Liver (tissue), 9 donors: ENCODE results near the gene BRIX1. TPM values are rescaled to one million over a fixed set of nuclear protein-coding genes. Genes with fewer than 3 reads are reported as not detected.

ENCODE experiments used
- DNase-seq: peaks from one replicate; pipeline ENCODE4 v3.0.0-alpha.2; 2017; ENCODE audit warnings: low spot score
- H3K27ac ChIP-seq, 2 donors: one replicate each; pipeline ENCODE4 v1.7.0; 2013; ENCODE audit warnings: inconsistent platforms in 2 of 2, low read length in 2 of 2, control low read depth in 1 of 2, low read depth in 1 of 2, mild to moderate bottlenecking in 1 of 2
- H3K27me3 ChIP-seq, 4 donors: one replicate each; pipeline versions ENCODE4 v1.6.1 to v1.7.0; 2013; ENCODE audit warnings: low read length in 3 of 4, inconsistent platforms in 1 of 4, mild to moderate bottlenecking in 1 of 4, moderate library complexity in 1 of 4; ENCODE audit not compliant: control insufficient read depth in 4 of 4, insufficient read depth in 4 of 4
- H3K36me3 ChIP-seq, 4 donors: one replicate each; pipeline versions ENCODE4 v1.6.1 to v1.7.0; 2013; ENCODE audit warnings: low read length in 3 of 4, mild to moderate bottlenecking in 3 of 4, low read depth in 1 of 4, moderate library complexity in 1 of 4; ENCODE audit not compliant: control insufficient read depth in 4 of 4, insufficient read depth in 3 of 4
- H3K4me1 ChIP-seq, 4 donors: one replicate each; pipeline versions ENCODE4 v1.6.1 to v1.7.0; 2013; ENCODE audit warnings: low read length in 3 of 4, mild to moderate bottlenecking in 3 of 4, moderate library complexity in 1 of 4; ENCODE audit not compliant: control insufficient read depth in 4 of 4, insufficient read depth in 4 of 4
- H3K4me3 ChIP-seq, 3 donors: one replicate each; pipeline versions ENCODE4 v1.6.1 to v1.7.0; 2013; ENCODE audit warnings: low read length in 3 of 3, control low read depth in 1 of 3, low read depth in 1 of 3, mild to moderate bottlenecking in 1 of 3
- H3K9ac ChIP-seq, 2 donors: one replicate each; pipeline ENCODE4 v1.7.0; 2013; ENCODE audit warnings: low read length in 2 of 2, mild to moderate bottlenecking in 2 of 2, moderate library complexity in 2 of 2, control low read depth in 1 of 2, low read depth in 1 of 2
- H3K9me3 ChIP-seq, 4 donors: one replicate each; pipeline versions ENCODE4 v1.6.1 to v1.7.0; 2013; ENCODE audit warnings: low read length in 3 of 4; ENCODE audit not compliant: control insufficient read depth in 4 of 4
- CTCF ChIP-seq: fragments of 150-350 bp; IDR thresholded peaks from 2 replicates; pipeline ENCODE4 v1.5.1; 2017; ENCODE audit warnings: improper control_type of control experiment, low read depth, low read length; ENCODE audit not compliant: missing input control
- FOXA1 ChIP-seq: IDR thresholded peaks from 2 replicates; pipeline ENCODE4 v1.6.1; 2016; ENCODE audit warnings: antibody characterized with exemption
- FOXA2 ChIP-seq: IDR thresholded peaks from 2 replicates; pipeline ENCODE4 v1.6.1; 2016; ENCODE audit warnings: antibody characterized with exemption
- GABPA ChIP-seq, 2 donors: IDR thresholded peaks in 1 of 2; conservative IDR thresholded peaks in 1 of 2; 2 replicates each; pipeline ENCODE4 v1.6.1; 2016; ENCODE audit warnings: antibody characterized with exemption in 2 of 2, mild to moderate bottlenecking in 1 of 2, moderate library complexity in 1 of 2
- HNF4A ChIP-seq, 2 donors: conservative IDR thresholded peaks; 2 replicates each; pipeline ENCODE4 v1.6.1; 2016; ENCODE audit warnings: antibody characterized with exemption in 2 of 2, mild to moderate bottlenecking in 2 of 2
- HNF4G ChIP-seq: IDR thresholded peaks from 2 replicates; pipeline ENCODE4 v1.6.1; 2016; ENCODE audit warnings: antibody characterized with exemption
- JUND ChIP-seq, 2 donors: IDR thresholded peaks; 2 replicates each; pipeline ENCODE4 v1.6.1; 2016; ENCODE audit warnings: antibody characterized with exemption in 2 of 2
- MAX ChIP-seq: IDR thresholded peaks from 2 replicates; pipeline ENCODE4 v1.6.1; 2016; ENCODE audit warnings: antibody characterized with exemption
- NR2F2 ChIP-seq: IDR thresholded peaks from 2 replicates; pipeline ENCODE4 v1.6.1; 2016; ENCODE audit warnings: antibody characterized with exemption
- RAD21 ChIP-seq, 2 donors: IDR thresholded peaks; 2 replicates each; pipeline ENCODE4 v1.6.1; 2016; ENCODE audit warnings: antibody characterized with exemption in 2 of 2, mild to moderate bottlenecking in 2 of 2
- REST ChIP-seq: IDR thresholded peaks from 2 replicates; pipeline ENCODE4 v1.6.1; 2016; ENCODE audit warnings: antibody characterized with exemption, mild to moderate bottlenecking
- RXRA ChIP-seq, 2 donors: IDR thresholded peaks; 2 replicates each; pipeline ENCODE4 v1.6.1; 2017 to 2018; ENCODE audit warnings: antibody characterized with exemption in 2 of 2, mild to moderate bottlenecking in 1 of 2
- SP1 ChIP-seq: IDR thresholded peaks from 2 replicates; pipeline ENCODE4 v1.6.1; 2018; ENCODE audit warnings: antibody characterized with exemption, mild to moderate bottlenecking
- TAF1 ChIP-seq: conservative IDR thresholded peaks from 2 replicates; pipeline ENCODE4 v1.6.1; 2016; ENCODE audit warnings: antibody characterized with exemption, mild to moderate bottlenecking
- YY1 ChIP-seq: IDR thresholded peaks from 2 replicates; pipeline ENCODE4 v1.6.1; 2016; ENCODE audit warnings: antibody characterized with exemption, mild to moderate bottlenecking
- ZBTB33 ChIP-seq: IDR thresholded peaks from 2 replicates; pipeline ENCODE4 v1.6.1; 2016; ENCODE audit warnings: antibody characterized with exemption
- WGBS: extraction: QIAGEN DNeasy Blood & Tissue Kit; methylation state at CpG from one replicate; pipeline ENCODE4 v1.1.7; 2013; 5-methylcytosine and 5-hydroxymethylcytosine counted together
- polyA plus RNA-seq, 2 donors: library from polyadenylated mRNA; stranded (reverse) in 1 of 2; unstranded in 1 of 2; fragments of 200-250 nt in 1 of 2; fragments of >200 nt in 1 of 2; fragmentation: Nextera tagmentation in 1 of 2; extraction: Ambion mirVana in 1 of 2; gene quantifications; one replicate each; pipeline versions ENCODE4 v1.2.1 to v1.2.3, GENCODE V29; 2013 to 2015
- total RNA-seq, 2 donors: library from RNA; depleted of rRNA; stranded (reverse); fragments of >200 nt; gene quantifications; one replicate each; pipeline ENCODE4 v1.2.3, GENCODE V29; 2014
- donor health status: healthy.
- donor health status: healthy.
- donor health status: healthy.
- donor health status: healthy.
- donor health status: healthy.

The BRIX1 gene
- total and polyA plus RNA-seq, 4 donors = 6.7 to 15.7 (median 10.5) TPM

- H3K4me3 ChIP-seq = peak overlapping the region; percentile 89 to 96 (median 94)
- H3K27me3 ChIP-seq = no peaks in the 10 kb centered on the region
- no peak for DNase-seq
- 26% methylated on average over 6 of the region's 6 CpGs for WGBS
- TF ChIP-seq GABPA (IDR thresholded peaks at IDR 0.05 in 1 of 2, conservative IDR thresholded peaks at IDR 0.05 in 1 of 2) (peak in 1 of 2 donors; percentile 12), FOXA1 (no peak)
- H3K9me3 ChIP-seq = no peaks in the 10 kb centered on the region
- peaks cover 2 to 13% (median 10%) of the 10 kb centered on the region in 4 donors for H3K36me3 ChIP-seq
- peaks cover 2 to 30% (median 21%) of the 10 kb centered on the region in 4 donors for H3K4me1 ChIP-seq
- no peak overlapping the region for H3K27ac ChIP-seq
- peak overlapping the region; percentile 83 to 90 for H3K9ac ChIP-seq
These were observed 1.0 kb downstream of the BRIX1 start for GRCh38 chr5:34916518-34916917.

GRCh38 chr5:34918025-34918424, 2.5 kb downstream of the BRIX1 start:
- no peak for DNase-seq
- H3K27me3 ChIP-seq = no peaks in the 10 kb centered on the region
- H3K4me1 ChIP-seq = peaks cover 2 to 30% (median 21%) of the 10 kb centered on the region in 4 donors
- H3K9me3 ChIP-seq = no peaks in the 10 kb centered on the region
- peaks cover 3 to 17% (median 13%) of the 10 kb centered on the region in 4 donors for H3K36me3 ChIP-seq
- no peak overlapping the region for H3K9ac ChIP-seq
- no peak for TF ChIP-seq HNF4G
- TF ChIP-seq RXRA (IDR thresholded peaks at IDR 0.05) = no peak
- TF ChIP-seq NR2F2 = no peak
- TF ChIP-seq YY1 = no peak
- TF ChIP-seq ZBTB33 = no peak
- TF ChIP-seq CTCF = no peak
- TF ChIP-seq JUND (IDR thresholded peaks at IDR 0.05) = no peak
- no peak for TF ChIP-seq FOXA2
- no peak for TF ChIP-seq TAF1
- no peak for TF ChIP-seq FOXA1
- TF ChIP-seq REST = no peak
- TF ChIP-seq MAX = no peak
- no peak for TF ChIP-seq RAD21 (IDR thresholded peaks at IDR 0.05)
- no peak for TF ChIP-seq HNF4A (conservative IDR thresholded peaks at IDR 0.05)
- no peak for TF ChIP-seq SP1
- 91% methylated on average over 4 of the region's 4 CpGs for WGBS
- no peak overlapping the region for H3K27ac ChIP-seq
- H3K4me3 ChIP-seq = no peak overlapping the region
